HCT116 (cell line): Measurements from ENCODE around the gene MRPL30.

ENCODE experiments used
- ELF1 ChIP-seq: IDR thresholded peaks from 2 replicates; pipeline ENCODE4 v1.6.1; 2012; ENCODE audit warnings: low read depth, borderline replicate concordance
- EZH2 ChIP-seq: fragments of 200-600 bp; sonication (generic); IDR thresholded peaks from 2 replicates; pipeline ENCODE4 v1.6.1; 2017; ENCODE audit warnings: antibody characterized with exemption, mixed run types
- EZH2phosphoT487 ChIP-seq: fragments of 200-600 bp; IDR thresholded peaks from 2 replicates; pipeline ENCODE4 v1.6.1; 2018; ENCODE audit warnings: antibody characterized with exemption, borderline replicate concordance
- JUND ChIP-seq: IDR thresholded peaks from 2 replicates; pipeline ENCODE4 v1.6.1; 2012
- POLR2A ChIP-seq: IDR thresholded peaks from 2 replicates; pipeline ENCODE4 v1.7.0; 2011; ENCODE audit warnings: borderline replicate concordance; ENCODE audit not compliant: insufficient read depth, insufficient read length; ENCODE audit errors: extremely low read depth
- POLR2AphosphoS5 ChIP-seq: IDR thresholded peaks from 2 replicates; pipeline ENCODE4 v1.6.1; 2011; ENCODE audit warnings: mild to moderate bottlenecking, low read depth, low read length, moderate library complexity
- RAD21 ChIP-seq: IDR thresholded peaks from 2 replicates; pipeline ENCODE4 v1.6.1; 2012; ENCODE audit warnings: low read depth, mild to moderate bottlenecking
- SP1 ChIP-seq: IDR thresholded peaks from 2 replicates; pipeline ENCODE4 v1.6.1; 2012; ENCODE audit warnings: low read depth
- ZNF274 ChIP-seq: fragments of 200-500 bp; sonication (Bioruptor generic); IDR thresholded peaks from 2 replicates; pipeline ENCODE4 v1.6.1; 2014; ENCODE audit warnings: mild to moderate bottlenecking, low read depth, low read length, inconsistent platforms
- TF ChIP-seq, protein P1 (sequence below): IDR thresholded peaks from 2 replicates; pipeline ENCODE4 v1.6.1; 2012
- TF ChIP-seq, protein P2 (sequence below), 3 experiments: fragments of 200-600 bp in 1 of 3; sonication (generic) in 1 of 3; IDR thresholded peaks in 2 of 3; conservative IDR thresholded peaks in 1 of 3; 2 replicates each; pipeline ENCODE4 v1.5.1; 2012 to 2017; ENCODE audit warnings: low read depth in 2 of 3, low read length in 2 of 3, antibody characterized with exemption in 1 of 3, borderline replicate concordance in 1 of 3, control low read depth in 1 of 3, mild to moderate bottlenecking in 1 of 3, mixed read lengths in 1 of 3, mixed run types in 1 of 3, moderate library complexity in 1 of 3; ENCODE audit not compliant: insufficient read depth in 1 of 3
- TF ChIP-seq, protein P3 (sequence below): IDR thresholded peaks from 2 replicates; pipeline ENCODE4 v1.6.1; 2012; ENCODE audit warnings: low read depth

DNA sequence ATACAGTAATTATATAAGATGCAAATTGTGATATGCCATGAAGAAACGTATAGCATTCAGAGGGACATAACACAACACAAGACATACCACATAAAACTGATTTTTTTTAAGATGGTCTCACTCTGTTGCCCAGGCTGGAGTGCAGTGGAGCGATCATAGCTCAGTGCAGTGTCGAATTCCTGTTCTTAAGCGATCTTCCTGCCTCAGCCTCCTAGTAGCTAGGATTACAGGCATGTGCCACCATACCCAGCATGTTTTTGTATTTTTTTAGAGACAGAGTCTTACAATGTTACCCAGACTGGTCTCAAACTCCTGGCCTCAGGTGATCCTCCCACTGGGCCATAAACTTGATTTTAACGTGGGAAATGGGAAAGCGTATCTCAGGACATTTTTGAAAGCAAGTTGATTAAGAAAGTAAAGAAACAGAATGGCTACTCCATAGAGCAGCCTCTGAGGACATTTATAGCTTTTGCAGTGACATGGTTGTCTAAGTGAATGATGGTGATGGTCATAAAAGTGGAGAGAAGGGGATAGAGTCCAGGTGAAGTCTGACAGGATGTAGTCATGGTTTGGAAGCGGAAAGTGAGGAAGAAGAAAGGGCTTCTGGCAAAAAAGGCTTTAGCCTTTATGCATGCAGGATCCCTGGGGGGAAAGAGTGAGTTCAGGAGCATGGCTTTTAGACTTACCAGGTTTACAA is 28.6 kb upstream of the MRPL30 start:
- no peak for TF ChIP-seq POLR2AphosphoS5
- TF ChIP-seq, protein P1, sequence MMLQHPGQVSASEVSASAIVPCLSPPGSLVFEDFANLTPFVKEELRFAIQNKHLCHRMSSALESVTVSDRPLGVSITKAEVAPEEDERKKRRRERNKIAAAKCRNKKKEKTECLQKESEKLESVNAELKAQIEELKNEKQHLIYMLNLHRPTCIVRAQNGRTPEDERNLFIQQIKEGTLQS = no peak
- TF ChIP-seq, protein P2, sequence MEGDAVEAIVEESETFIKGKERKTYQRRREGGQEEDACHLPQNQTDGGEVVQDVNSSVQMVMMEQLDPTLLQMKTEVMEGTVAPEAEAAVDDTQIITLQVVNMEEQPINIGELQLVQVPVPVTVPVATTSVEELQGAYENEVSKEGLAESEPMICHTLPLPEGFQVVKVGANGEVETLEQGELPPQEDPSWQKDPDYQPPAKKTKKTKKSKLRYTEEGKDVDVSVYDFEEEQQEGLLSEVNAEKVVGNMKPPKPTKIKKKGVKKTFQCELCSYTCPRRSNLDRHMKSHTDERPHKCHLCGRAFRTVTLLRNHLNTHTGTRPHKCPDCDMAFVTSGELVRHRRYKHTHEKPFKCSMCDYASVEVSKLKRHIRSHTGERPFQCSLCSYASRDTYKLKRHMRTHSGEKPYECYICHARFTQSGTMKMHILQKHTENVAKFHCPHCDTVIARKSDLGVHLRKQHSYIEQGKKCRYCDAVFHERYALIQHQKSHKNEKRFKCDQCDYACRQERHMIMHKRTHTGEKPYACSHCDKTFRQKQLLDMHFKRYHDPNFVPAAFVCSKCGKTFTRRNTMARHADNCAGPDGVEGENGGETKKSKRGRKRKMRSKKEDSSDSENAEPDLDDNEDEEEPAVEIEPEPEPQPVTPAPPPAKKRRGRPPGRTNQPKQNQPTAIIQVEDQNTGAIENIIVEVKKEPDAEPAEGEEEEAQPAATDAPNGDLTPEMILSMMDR (IDR thresholded peaks at IDR 0.05 in 2 of 3, conservative IDR thresholded peaks at IDR 0.05 in 1 of 3; ENCODE audit: borderline replicate concordance in 1 of 3, insufficient read depth in 1 of 3, low read depth in 2 of 3, low read length in 2 of 3) = no peak
- no peak for TF ChIP-seq EZH2phosphoT487
- no peak for TF ChIP-seq JUND
- TF ChIP-seq SP1 = no peak
- TF ChIP-seq EZH2 = no peak
- TF ChIP-seq ELF1 = no peak
- TF ChIP-seq POLR2A = no peak
- no peak for TF ChIP-seq ZNF274
- TF ChIP-seq, protein P3, sequence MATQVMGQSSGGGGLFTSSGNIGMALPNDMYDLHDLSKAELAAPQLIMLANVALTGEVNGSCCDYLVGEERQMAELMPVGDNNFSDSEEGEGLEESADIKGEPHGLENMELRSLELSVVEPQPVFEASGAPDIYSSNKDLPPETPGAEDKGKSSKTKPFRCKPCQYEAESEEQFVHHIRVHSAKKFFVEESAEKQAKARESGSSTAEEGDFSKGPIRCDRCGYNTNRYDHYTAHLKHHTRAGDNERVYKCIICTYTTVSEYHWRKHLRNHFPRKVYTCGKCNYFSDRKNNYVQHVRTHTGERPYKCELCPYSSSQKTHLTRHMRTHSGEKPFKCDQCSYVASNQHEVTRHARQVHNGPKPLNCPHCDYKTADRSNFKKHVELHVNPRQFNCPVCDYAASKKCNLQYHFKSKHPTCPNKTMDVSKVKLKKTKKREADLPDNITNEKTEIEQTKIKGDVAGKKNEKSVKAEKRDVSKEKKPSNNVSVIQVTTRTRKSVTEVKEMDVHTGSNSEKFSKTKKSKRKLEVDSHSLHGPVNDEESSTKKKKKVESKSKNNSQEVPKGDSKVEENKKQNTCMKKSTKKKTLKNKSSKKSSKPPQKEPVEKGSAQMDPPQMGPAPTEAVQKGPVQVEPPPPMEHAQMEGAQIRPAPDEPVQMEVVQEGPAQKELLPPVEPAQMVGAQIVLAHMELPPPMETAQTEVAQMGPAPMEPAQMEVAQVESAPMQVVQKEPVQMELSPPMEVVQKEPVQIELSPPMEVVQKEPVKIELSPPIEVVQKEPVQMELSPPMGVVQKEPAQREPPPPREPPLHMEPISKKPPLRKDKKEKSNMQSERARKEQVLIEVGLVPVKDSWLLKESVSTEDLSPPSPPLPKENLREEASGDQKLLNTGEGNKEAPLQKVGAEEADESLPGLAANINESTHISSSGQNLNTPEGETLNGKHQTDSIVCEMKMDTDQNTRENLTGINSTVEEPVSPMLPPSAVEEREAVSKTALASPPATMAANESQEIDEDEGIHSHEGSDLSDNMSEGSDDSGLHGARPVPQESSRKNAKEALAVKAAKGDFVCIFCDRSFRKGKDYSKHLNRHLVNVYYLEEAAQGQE = no peak
- no peak for TF ChIP-seq RAD21
